ENCODE measurements around the gene SORCS2.

Gene SORCS2

DNA sequence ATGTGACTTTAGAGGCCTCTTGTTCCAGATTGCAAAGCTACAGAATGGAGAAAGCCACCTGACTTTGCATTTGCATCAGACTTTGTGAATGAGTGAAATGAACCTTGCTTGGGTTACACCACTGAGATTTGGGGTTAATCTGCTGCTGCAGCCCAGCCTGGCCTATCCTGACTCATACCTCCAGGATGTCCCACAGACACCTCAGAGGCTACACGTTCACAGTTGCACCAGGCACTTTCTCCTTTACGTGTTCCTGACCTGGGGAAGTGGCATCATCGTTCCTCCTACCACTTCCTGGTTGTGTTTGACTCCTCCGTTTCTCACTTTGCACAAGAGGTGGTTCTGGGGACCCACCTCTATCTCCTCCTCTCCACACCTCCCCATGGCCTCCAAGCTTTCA lies 9.2 kb upstream of the SORCS2 start:
- Histone ChIP-seq H3K27ac (ENCODE audit: low read depth, low read length, poor library complexity, severe bottlenecking) (no peak overlapping the region), H3K9me3 (ENCODE audit: low read length) (no peaks in the 10 kb centered on the region), H3K27me3 (ENCODE audit: insufficient read depth, low read length) (no peaks in the 10 kb centered on the region), H4K20me1 (ENCODE audit: insufficient read depth, low read length) (no peaks in the 10 kb centered on the region), H3K9ac (ENCODE audit: low read length) (no peak overlapping the region), H3F3A (ENCODE audit: insufficient read depth, low read length) (no peaks in the 10 kb centered on the region), H3K36me3 (ENCODE audit: insufficient read depth, low read length) (no peaks in the 10 kb centered on the region), H3K4me1 (ENCODE audit: insufficient read depth, low read length, severe bottlenecking) (no peaks in the 10 kb centered on the region), H3K4me2 (ENCODE audit: low read length) (no peak overlapping the region), H3K79me2 (ENCODE audit: insufficient read depth, low read length) (no peaks in the 10 kb centered on the region), H2AFZ (ENCODE audit: low read length) (no peak overlapping the region), H3K4me3 (ENCODE audit: low read depth, low read length, poor library complexity, severe bottlenecking) (no peak overlapping the region), H3K9me2 (ENCODE audit: low read depth, low read length) (no peaks in the 10 kb centered on the region)
- no peak for TF ChIP-seq EZH2 (IDR thresholded peaks at IDR 0.05; ENCODE audit: borderline replicate concordance, low read length)
- TF ChIP-seq, protein P1, sequence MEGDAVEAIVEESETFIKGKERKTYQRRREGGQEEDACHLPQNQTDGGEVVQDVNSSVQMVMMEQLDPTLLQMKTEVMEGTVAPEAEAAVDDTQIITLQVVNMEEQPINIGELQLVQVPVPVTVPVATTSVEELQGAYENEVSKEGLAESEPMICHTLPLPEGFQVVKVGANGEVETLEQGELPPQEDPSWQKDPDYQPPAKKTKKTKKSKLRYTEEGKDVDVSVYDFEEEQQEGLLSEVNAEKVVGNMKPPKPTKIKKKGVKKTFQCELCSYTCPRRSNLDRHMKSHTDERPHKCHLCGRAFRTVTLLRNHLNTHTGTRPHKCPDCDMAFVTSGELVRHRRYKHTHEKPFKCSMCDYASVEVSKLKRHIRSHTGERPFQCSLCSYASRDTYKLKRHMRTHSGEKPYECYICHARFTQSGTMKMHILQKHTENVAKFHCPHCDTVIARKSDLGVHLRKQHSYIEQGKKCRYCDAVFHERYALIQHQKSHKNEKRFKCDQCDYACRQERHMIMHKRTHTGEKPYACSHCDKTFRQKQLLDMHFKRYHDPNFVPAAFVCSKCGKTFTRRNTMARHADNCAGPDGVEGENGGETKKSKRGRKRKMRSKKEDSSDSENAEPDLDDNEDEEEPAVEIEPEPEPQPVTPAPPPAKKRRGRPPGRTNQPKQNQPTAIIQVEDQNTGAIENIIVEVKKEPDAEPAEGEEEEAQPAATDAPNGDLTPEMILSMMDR (IDR thresholded peaks at IDR 0.05; ENCODE audit: low read length) = no peak

DNA sequence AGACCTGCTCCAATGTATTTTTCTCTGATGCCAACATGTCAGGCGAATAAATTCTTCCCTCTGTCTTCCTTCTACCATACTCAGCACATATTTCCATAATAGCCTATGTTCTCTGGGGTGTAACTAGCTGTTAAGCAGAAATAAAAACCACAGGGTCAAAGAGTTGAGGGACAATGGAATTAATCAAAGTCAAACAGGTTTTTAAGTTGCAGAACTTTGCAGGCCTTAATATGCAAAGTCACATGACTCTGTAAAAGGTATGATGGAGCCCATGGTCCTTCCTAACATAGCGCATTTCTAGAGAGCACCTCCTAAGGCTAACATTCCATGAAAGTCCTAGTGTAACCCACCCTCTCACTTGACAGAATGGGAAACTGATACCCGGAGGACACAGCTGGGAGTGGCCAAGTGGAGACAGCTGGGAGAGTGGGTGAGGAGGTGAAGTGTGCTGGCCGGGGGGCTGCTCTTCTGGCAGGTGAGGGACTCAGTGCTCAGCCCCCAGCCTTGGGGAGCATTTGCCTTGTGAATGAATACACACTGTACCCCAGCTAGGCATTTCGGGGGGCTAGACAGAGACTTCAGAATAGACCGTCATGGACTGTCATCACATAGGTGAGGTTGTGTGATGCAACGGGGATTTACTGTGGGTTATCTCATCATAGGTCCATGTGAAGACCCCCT lies 8.4 kb upstream of the SORCS2 start:
- H3K9me3 ChIP-seq (ENCODE audit: low read length) = no peaks in the 10 kb centered on the region
- H3F3A ChIP-seq (ENCODE audit: insufficient read depth, low read length) = no peaks in the 10 kb centered on the region
- no peak overlapping the region for H3K4me3 ChIP-seq (ENCODE audit: low read depth, low read length, poor library complexity, severe bottlenecking)
- TF ChIP-seq, protein P1 (IDR thresholded peaks at IDR 0.05; ENCODE audit: low read length) = no peak
- no peak for TF ChIP-seq EZH2 (IDR thresholded peaks at IDR 0.05; ENCODE audit: borderline replicate concordance, low read length)
- H3K27me3 ChIP-seq (ENCODE audit: insufficient read depth, low read length) = no peaks in the 10 kb centered on the region
- H3K9me2 ChIP-seq (ENCODE audit: low read depth, low read length) = no peaks in the 10 kb centered on the region
- H4K20me1 ChIP-seq (ENCODE audit: insufficient read depth, low read length) = no peaks in the 10 kb centered on the region
- no peak overlapping the region for H2AFZ ChIP-seq (ENCODE audit: low read length)
- no peaks in the 10 kb centered on the region for H3K36me3 ChIP-seq (ENCODE audit: insufficient read depth, low read length)
- H3K4me1 ChIP-seq (ENCODE audit: insufficient read depth, low read length, severe bottlenecking) = no peaks in the 10 kb centered on the region
- no peak overlapping the region for H3K9ac ChIP-seq (ENCODE audit: low read length)
- H3K79me2 ChIP-seq (ENCODE audit: insufficient read depth, low read length) = no peaks in the 10 kb centered on the region
- no peak overlapping the region for H3K27ac ChIP-seq (ENCODE audit: low read depth, low read length, poor library complexity, severe bottlenecking)
- no peak overlapping the region for H3K4me2 ChIP-seq (ENCODE audit: low read length)

DNA sequence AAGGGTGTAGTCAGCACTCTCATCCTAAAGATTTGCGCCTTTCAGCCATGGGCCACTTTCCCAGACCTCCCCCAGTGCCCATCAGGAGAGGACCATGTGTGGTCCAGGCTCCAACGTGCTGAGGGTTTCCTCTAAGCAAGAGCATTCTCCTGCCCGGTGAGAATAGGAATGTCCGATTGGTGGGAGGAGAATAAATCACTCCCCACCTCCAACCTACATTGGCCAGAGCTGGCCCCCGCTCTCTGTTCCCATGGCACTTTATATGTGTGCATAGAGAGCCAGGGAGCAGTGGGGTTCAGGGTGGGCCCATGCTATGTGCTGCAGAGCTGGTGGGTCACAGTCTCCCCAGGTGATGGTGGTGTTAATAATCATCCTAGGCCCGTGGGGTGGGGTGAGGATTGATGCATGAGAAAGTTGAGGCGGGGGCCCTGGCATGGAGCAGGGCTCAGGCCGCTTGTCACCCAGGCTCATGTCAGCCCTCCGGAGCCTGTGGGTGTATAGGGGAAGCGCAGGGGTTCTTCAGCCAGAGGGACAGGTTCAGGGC lies 6.8 kb upstream of the SORCS2 start:
- no peak overlapping the region for H2AFZ ChIP-seq (ENCODE audit: low read length)
- H3F3A ChIP-seq (ENCODE audit: insufficient read depth, low read length) = no peaks in the 10 kb centered on the region
- no peaks in the 10 kb centered on the region for H3K27me3 ChIP-seq (ENCODE audit: insufficient read depth, low read length)
- H4K20me1 ChIP-seq (ENCODE audit: insufficient read depth, low read length) = no peaks in the 10 kb centered on the region
- no peaks in the 10 kb centered on the region for H3K9me2 ChIP-seq (ENCODE audit: low read depth, low read length)
- TF ChIP-seq, protein P1 (IDR thresholded peaks at IDR 0.05; ENCODE audit: low read length) = no peak
- TF ChIP-seq EZH2 (IDR thresholded peaks at IDR 0.05; ENCODE audit: borderline replicate concordance, low read length) = no peak
- H3K9me3 ChIP-seq (ENCODE audit: low read length) = no peaks in the 10 kb centered on the region
- no peak overlapping the region for H3K4me3 ChIP-seq (ENCODE audit: low read depth, low read length, poor library complexity, severe bottlenecking)
- H3K4me1 ChIP-seq (ENCODE audit: insufficient read depth, low read length, severe bottlenecking) = no peaks in the 10 kb centered on the region
- no peak overlapping the region for H3K9ac ChIP-seq (ENCODE audit: low read length)
- H3K36me3 ChIP-seq (ENCODE audit: insufficient read depth, low read length) = no peaks in the 10 kb centered on the region
- no peak overlapping the region for H3K4me2 ChIP-seq (ENCODE audit: low read length)
- no peaks in the 10 kb centered on the region for H3K79me2 ChIP-seq (ENCODE audit: insufficient read depth, low read length)
- no peak overlapping the region for H3K27ac ChIP-seq (ENCODE audit: low read depth, low read length, poor library complexity, severe bottlenecking)

All from OCI-LY1 (cell line).